Activated CD4-positive, alpha-beta T cell treated with anti-CD3 and anti-CD28 coated beads for 1 hour (primary cell): ENCODE results near the gene OR4C3.
A peak's percentile ranks its signal among the peaks of the same experiment; 100 is the strongest.
"Not testable (repeated sequence)": the region's sequence is repeated elsewhere in the genome, so short reads cannot be mapped to it uniquely, and the experiment has no call there.

Experiments
- DNase-seq: peaks from one replicate; pipeline ENCODE4 v3.0.0-alpha.2; 2020

OR4C3 gene

GRCh38 chr11:48324620-48325019 is at the start of gene OR4C3:
Gene OR4C3, plus strand, starts transcription at chr11:48324920. Its CDS starts 102 bp downstream, at chr11:48325022.
- DNase-seq: not testable (repeated sequence)

- no peak for DNase-seq
These were observed 18.8 kb upstream of the OR4C3 start, which contains the start of gene OR4S1 for GRCh38 chr11:48305923-48306322. Gene OR4S1, plus strand, starts transcription at chr11:48306223. Its CDS starts 0 bp downstream, at chr11:48306223.

GRCh38 chr11:48307760-48308386 is 16.8 kb upstream of the OR4C3 start:
- peak; percentile 39 for DNase-seq

GRCh38 chr11:48313590-48313989 is 11.1 kb upstream of the OR4C3 start:
- DNase-seq: not testable (repeated sequence)

- DNase-seq: not testable (repeated sequence)
These were observed 4.9 kb upstream of the OR4C3 start for GRCh38 chr11:48319813-48320212.

GRCh38 chr11:48341466-48341865 is 16.7 kb downstream of the OR4C3 start:
- no peak for DNase-seq

- DNase-seq: not testable (repeated sequence)
These were observed 17.8 kb downstream of the OR4C3 start for GRCh38 chr11:48342505-48342904.

- DNase-seq: not testable (repeated sequence)
These were observed 21.6 kb downstream of the OR4C3 start for GRCh38 chr11:48346286-48346685.

GRCh38 chr11:48354013-48354412 is 29.3 kb downstream of the OR4C3 start:
- DNase-seq: no peak

GRCh38 chr11:48354677-48355076 is 30.0 kb downstream of the OR4C3 start:
- no peak for DNase-seq

- not testable (repeated sequence) for DNase-seq
These were observed 36.6 kb downstream of the OR4C3 start for GRCh38 chr11:48361289-48361688.

GRCh38 chr11:48366365-48366764 is 41.6 kb downstream of the OR4C3 start, which contains the start of gene OR4C5:
Gene OR4C5, minus strand, starts transcription at chr11:48366465. Its CDS starts 0 bp downstream, at chr11:48366465.
- DNase-seq: no peak
